Midbrain (tissue), 1 donor: Measurements from ENCODE around the gene SAP30L.

Experiments
- DNase-seq: peaks from one replicate; lab custom pipeline; 2025; lab: John Stamatoyannopoulos, UW

SAP30L gene

GRCh38 chr5:154465169-154465568 is 19.4 kb downstream of the SAP30L start:
- no peak for DNase-seq

DNA sequence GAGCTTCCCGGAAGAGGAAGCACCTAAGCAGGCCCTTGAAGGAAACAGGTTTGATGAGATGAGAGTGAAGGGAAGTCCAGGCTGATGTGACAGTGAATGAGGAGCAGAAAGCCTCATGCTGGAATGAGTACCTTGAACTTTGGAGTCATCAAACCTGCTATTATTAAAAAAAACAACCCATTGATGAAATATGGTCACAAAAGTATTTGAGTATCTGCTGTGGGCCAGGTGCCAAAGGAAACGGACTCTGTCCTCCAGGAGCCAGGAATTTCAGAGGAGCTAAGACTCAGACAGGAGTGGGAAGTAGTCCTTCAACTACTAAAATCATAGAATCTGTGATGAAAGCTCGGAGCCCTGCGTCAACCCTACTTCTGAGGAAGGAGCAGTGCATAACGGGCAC is 20.4 kb downstream of the SAP30L start:
- DNase-seq, result no peak

GRCh38 chr5:154466671-154467070 is 20.9 kb downstream of the SAP30L start:
- no peak for DNase-seq

DNA sequence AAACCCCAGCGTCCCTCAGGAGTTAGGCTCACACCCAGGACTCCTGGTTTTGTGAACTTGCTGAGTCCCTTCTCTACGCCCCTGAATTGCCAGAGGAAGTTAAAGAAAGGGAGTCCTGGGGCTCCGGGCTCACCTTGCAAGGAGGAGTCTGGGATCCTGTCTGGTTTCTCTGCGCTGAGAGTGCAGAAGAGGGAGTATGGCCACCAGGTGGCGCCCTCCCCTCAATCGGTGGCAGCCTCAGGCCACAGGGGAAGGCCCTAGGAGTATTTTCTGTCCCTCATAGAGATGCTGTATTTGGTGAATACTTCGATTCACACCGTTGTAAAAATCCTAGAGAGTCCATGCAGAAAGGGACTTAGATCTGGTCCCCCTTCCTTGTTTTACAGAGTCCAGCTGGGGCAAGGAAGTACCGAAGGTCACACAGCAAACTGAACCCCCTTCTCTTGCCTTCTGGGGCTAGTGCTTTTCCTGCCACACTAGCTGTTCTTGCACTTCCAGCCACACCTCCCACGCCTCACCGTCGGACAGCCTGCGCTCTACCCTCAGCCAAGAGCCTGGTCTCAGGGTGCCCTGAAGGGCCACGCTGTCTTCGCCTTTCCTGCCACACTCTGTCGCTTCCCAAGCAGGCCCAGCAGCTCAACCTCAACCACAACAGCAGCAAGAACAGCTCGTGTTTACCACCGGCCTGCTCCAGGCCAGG is 22.0 kb downstream of the SAP30L start:
- peak; percentile 70 for DNase-seq

GRCh38 chr5:154470137-154470536 is 24.3 kb downstream of the SAP30L start:
- no peak for DNase-seq

DNA sequence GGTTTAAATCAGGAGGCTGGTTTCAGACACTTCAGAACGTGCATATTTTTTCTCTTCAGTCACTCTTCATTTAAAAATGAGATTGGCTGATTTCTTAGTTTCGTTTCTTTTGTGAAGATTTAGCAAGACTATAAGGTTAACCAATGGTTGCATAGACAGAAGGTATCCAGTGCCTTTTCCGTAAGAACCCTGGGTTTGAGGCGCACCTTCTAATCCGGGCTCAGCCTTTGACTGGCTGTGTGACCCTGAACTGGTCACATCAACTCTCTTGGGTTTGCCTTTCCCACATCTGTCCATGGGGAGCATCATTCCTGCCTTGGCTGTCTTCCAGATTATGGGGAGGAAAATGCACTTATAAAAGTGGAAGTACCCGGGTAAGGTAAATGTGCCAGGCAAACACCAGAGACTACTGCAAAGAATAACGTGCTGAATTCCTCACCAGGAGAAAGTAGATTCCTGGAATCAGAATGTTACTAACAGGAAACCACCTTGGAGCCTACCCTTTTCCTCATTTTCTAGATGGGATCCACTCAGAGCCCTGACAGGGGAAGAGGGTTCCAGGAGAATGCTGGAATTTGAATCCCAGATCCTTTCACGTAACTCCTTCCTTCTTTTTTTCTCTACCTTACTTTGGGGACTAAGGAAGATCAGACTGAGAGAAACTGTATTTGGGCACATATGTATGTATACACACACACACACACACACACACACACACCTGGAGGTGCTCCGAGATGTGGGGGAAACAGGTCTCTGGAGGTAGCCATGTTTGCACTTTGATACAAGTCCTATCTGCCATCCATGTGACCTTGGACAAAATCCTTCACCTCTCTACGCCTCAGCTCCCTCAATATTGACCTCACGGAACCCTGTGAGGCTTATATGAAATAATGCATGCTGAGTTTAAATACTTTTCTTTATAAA is 25.4 kb downstream of the SAP30L start:
- no peak for DNase-seq

DNA sequence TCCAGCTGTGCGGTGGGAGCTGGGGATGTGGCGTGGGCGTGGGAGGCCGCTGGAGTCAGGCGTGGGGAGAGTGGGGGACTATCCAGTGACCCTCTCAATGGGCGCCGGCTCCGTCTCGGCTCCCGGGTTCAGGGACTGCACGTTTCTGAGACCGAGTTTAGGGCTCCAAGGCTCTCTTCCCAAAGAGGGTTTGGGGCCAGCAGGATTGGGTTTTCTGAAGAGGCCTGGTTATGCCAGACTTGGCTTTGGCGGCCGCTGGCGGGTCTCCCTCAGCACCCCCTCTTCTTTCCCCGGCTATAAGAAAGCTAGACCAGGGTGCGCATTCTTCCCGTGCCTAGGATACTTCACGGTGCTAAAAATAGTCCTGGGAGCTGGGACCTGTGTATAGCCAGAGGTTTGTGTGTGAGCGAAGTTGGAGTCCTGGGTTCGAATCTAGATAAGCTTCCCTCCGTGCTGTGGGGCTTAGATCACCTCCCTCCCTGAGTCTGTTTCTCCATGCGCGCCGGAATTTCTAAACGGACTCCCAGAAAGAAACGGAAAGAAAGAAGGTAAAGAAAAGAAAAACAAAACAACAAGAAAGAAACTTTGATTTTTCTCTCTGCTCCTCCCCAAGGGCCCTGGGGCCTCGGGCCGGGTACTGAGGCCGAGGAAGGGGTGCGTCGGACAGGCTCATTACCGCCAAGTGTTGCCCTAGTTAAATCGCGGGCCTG is 27.2 kb downstream of the SAP30L start:
- DNase-seq, result no peak

GRCh38 chr5:154473581-154474283 is 27.9 kb downstream of the SAP30L start:
- no peak for DNase-seq

- no peak for DNase-seq
Observed at GRCh38 chr5:154474396-154475334, 28.9 kb downstream of the SAP30L start.

GRCh38 chr5:154475591-154476353 is 30.0 kb downstream of the SAP30L start:
- DNase-seq, result no peak

- no peak for DNase-seq
Observed at GRCh38 chr5:154476354-154477205, 30.8 kb downstream of the SAP30L start.

GRCh38 chr5:154477382-154478223 is 31.8 kb downstream of the SAP30L start:
- no peak for DNase-seq

DNA sequence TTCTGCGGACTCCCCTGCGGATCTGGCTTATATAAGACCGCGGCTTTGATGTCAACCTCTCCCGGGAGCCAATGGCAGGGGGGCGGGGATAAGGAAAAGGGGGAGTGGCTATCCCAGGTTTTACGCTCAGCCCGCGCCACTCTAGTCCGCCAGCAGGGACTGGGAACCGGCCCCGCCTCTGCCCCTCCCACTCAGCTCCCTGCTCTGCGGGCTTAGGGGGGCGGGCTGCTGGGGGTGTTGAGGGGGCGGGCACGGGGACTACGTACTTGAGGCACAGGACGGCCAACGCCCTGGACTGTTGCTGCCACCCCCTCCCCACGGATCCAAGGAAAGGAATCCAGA is 32.4 kb downstream of the SAP30L start, which contains the start of gene HAND1:
Gene HAND1 (minus strand): TSS at position 4 of the 342 bp plus-strand sequence. CDS start 219 bp downstream, outside the sequence.
- DNase-seq, result no peak

DNA sequence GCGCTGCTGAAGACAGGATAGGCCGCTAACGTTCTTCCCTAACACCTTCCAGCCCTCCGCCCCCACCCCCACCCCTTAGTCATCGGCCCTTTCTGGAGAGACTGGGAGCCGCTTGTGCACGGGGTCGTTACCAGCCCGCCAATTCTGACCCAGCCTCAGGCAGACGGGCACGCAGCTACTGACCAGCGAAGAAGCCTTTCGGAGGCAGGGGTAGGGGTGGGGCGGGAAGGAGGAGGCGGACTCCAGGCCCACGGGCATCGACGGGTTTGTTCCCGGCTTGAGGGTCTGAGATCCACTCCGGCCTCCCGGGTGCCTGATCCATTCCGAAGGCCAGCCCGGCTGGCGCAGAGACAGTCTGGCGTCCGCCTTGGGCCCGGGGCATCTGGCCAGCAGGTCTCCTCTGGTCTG is 33.0 kb downstream of the SAP30L start:
- no peak for DNase-seq

GRCh38 chr5:154479160-154479943 is 33.6 kb downstream of the SAP30L start:
- DNase-seq, result no peak

GRCh38 chr5:154479944-154480750 is 34.4 kb downstream of the SAP30L start:
- DNase-seq, result no peak
